Measurements from ENCODE around the gene OAS3. TPM values are rescaled to one million over a fixed set of nuclear protein-coding genes. Genes with fewer than 3 reads are reported as not detected.

The OAS3 gene
- total RNA-seq, 1 donor from 2014 or later, result 47.4 TPM

DNA sequence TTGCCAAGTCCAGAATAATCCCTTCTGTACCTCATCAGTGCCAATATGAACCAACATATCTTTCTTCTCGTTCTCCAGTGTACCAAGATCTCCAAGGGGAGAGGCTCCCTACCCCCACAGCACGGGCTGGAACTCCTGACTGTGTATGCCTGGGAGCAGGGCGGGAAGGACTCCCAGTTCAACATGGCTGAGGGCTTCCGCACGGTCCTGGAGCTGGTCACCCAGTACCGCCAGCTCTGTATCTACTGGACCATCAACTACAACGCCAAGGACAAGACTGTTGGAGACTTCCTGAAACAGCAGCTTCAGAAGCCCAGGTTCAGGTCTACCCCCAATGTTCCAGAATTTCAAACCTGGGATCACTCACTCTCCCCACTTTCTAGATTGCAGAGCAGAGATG, 29.6 kb downstream of the OAS3 start:
- ATAC-seq (no peak), DNase-seq (no peak)
- no peaks in the 10 kb centered on the region for H3K27me3 ChIP-seq
- H3K27ac ChIP-seq, result no peak overlapping the region
- H3K4me3 ChIP-seq, result no peak overlapping the region
- H3K9me3 ChIP-seq, result no peaks in the 10 kb centered on the region
- peaks cover 60% of the 10 kb centered on the region for H3K36me3 ChIP-seq
- intact Hi-C loops (cut with DNase I), result no loop called here
- TF ChIP-seq CTCF (IDR thresholded peaks at IDR 0.05), result no peak
- no peaks in the 10 kb centered on the region for H3K4me1 ChIP-seq

DNA sequence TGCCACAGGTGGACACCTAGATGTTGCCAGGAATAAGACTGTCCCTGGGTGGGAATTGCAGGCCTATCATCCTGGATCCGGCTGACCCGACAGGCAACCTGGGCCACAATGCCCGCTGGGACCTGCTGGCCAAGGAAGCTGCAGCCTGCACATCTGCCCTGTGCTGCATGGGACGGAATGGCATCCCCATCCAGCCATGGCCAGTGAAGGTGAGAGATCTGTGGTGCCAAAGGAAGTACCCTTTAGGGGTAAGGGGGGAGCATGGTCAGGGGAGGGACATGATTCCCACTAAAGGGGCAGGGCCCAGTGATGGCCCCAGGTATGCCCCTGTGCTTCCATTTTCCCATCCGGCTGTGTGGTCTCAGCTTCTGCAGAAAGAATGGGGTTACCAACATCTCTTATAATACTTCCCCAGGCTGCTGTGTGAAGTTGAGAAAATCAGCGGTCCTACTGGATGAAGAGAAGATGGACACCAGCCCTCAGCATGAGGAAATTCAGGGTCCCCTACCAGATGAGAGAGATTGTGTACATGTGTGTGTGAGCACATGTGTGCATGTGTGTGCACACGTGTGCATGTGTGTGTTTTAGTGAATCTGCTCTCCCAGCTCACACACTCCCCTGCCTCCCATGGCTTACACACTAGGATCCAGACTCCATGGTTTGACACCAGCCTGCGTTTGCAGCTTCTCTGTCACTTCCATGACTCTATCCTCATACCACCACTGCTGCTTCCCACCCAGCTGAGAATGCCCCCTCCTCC, 31.5 kb downstream of the OAS3 start:
- Histone ChIP-seq H3K27me3 (no peaks in the 10 kb centered on the region), H3K4me3 (no peak overlapping the region), H3K4me1 (no peaks in the 10 kb centered on the region), H3K36me3 (peaks cover 41% of the 10 kb centered on the region), H3K9me3 (no peaks in the 10 kb centered on the region), H3K27ac (no peak overlapping the region)
- no peak for ATAC-seq
- intact Hi-C loops (cut with DNase I), result no loop called here
- TF ChIP-seq CTCF (IDR thresholded peaks at IDR 0.05), result no peak
- no peak for DNase-seq

DNA sequence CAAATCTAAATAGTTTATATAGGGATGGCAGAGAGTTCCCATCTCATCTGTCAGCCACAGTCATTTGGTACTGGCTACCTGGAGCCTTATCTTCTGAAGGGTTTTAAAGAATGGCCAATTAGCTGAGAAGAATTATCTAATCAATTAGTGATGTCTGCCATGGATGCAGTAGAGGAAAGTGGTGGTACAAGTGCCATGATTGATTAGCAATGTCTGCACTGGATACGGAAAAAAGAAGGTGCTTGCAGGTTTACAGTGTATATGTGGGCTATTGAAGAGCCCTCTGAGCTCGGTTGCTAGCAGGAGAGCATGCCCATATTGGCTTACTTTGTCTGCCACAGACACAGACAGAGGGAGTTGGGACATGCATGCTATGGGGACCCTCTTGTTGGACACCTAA, 32.1 kb downstream of the OAS3 start:
- Histone ChIP-seq H3K9me3 (no peaks in the 10 kb centered on the region), H3K4me3 (no peak overlapping the region), H3K27ac (no peak overlapping the region), H3K4me1 (no peaks in the 10 kb centered on the region), H3K27me3 (no peaks in the 10 kb centered on the region), H3K36me3 (peaks cover 35% of the 10 kb centered on the region)
- intact Hi-C loops (cut with DNase I), result no loop called here
- ATAC-seq (no peak), DNase-seq (no peak)
- TF ChIP-seq CTCF (IDR thresholded peaks at IDR 0.05), result no peak

GRCh38 chr12:112971248-112971647, 33.0 kb downstream of the OAS3 start:
- no peak for TF ChIP-seq CTCF (IDR thresholded peaks at IDR 0.05)
- Histone ChIP-seq H3K4me3 (no peak overlapping the region), H3K27me3 (no peaks in the 10 kb centered on the region), H3K9me3 (no peaks in the 10 kb centered on the region), H3K36me3 (peaks cover 28% of the 10 kb centered on the region), H3K27ac (no peak overlapping the region), H3K4me1 (no peaks in the 10 kb centered on the region)
- DNase-seq (no peak), ATAC-seq (peak; percentile 51)
- intact Hi-C loops (cut with DNase I), result no loop called here

GRCh38 chr12:112973011-112973735, 34.9 kb downstream of the OAS3 start:
- H3K4me3 ChIP-seq, result no peak overlapping the region
- no peak for DNase-seq
- no peaks in the 10 kb centered on the region for H3K27me3 ChIP-seq
- H3K36me3 ChIP-seq, result peaks cover 9% of the 10 kb centered on the region
- no peak overlapping the region for H3K27ac ChIP-seq
- no peak for ATAC-seq
- TF ChIP-seq CTCF (IDR thresholded peaks at IDR 0.05), result no peak
- peaks cover 8% of the 10 kb centered on the region for H3K4me1 ChIP-seq
- H3K9me3 ChIP-seq, result no peaks in the 10 kb centered on the region
- intact Hi-C loops (cut with DNase I), result no loop called here

All from upper lobe of right lung (tissue), 1 donor.